Keratinocyte (primary cell): Measurements from ENCODE around the gene WWC2.

Experiments
- EZH2 ChIP-seq: IDR thresholded peaks from one replicate; pipeline ENCODE4 v1.6.1; 2012; ENCODE audit warnings: inconsistent platforms, mild to moderate bottlenecking, low read length, moderate library complexity
- TF ChIP-seq, protein P1 (sequence below), 3 experiments: IDR thresholded peaks in 1 of 3; conservative IDR thresholded peaks in 1 of 3; optimal IDR thresholded peaks in 1 of 3; 2 replicates in 2 of 3; 3 replicates in 1 of 3; pipeline versions ENCODE3 to v1.5.1; 2011; ENCODE audit warnings: low read length in 3 of 3, mild to moderate bottlenecking in 3 of 3, moderate library complexity in 2 of 3, control low read depth in 1 of 3, inconsistent platforms in 1 of 3; ENCODE audit not compliant: insufficient read depth in 2 of 3; ENCODE audit errors: extremely low read depth in 1 of 3

DNA sequence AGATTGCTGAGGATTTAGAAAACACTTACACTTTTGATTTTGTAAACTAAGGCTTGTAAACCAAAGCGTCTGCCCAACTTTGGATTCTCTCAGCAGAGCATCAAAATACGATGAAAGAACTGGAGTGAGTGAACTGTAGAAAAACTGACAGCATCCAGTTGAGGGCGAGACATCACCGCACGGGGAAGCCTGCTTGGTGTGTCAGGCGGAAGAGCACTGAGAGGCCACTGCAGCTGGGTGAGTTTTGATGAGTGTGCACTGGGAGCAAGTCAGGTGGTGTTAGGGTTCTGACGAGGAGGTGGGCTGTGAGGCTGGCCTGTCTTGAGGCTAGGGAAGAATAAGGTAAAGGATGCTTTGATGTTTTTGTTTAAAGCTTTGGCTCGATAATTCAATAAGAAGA is 270.0 kb downstream of the WWC2 start:
- TF ChIP-seq, protein P1, sequence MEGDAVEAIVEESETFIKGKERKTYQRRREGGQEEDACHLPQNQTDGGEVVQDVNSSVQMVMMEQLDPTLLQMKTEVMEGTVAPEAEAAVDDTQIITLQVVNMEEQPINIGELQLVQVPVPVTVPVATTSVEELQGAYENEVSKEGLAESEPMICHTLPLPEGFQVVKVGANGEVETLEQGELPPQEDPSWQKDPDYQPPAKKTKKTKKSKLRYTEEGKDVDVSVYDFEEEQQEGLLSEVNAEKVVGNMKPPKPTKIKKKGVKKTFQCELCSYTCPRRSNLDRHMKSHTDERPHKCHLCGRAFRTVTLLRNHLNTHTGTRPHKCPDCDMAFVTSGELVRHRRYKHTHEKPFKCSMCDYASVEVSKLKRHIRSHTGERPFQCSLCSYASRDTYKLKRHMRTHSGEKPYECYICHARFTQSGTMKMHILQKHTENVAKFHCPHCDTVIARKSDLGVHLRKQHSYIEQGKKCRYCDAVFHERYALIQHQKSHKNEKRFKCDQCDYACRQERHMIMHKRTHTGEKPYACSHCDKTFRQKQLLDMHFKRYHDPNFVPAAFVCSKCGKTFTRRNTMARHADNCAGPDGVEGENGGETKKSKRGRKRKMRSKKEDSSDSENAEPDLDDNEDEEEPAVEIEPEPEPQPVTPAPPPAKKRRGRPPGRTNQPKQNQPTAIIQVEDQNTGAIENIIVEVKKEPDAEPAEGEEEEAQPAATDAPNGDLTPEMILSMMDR (optimal IDR thresholded peaks at IDR 0.05 in 1 of 3, IDR thresholded peaks at IDR 0.05 in 1 of 3, conservative IDR thresholded peaks at IDR 0.05 in 1 of 3; ENCODE audit: extremely low read depth in 1 of 3, insufficient read depth in 2 of 3, low read length in 3 of 3): no peak
- TF ChIP-seq EZH2: no peak
